OCI-LY7 (cell line): ENCODE measurements around the gene TRIP12. TPM values are rescaled to one million over a fixed set of nuclear protein-coding genes. Genes with fewer than 3 reads are reported as not detected.

Experiments used
- BruUV-seq: library from RNA; stranded (reverse); fragments of 400-500 nt; replicated peaks from 2 replicates; lab custom pipeline; 2021; lab: Mats Ljungman, UMichigan
- CTCF ChIA-PET: fragments of 300-600 bp; sonication (Branson Sonifier 250); formaldehyde crosslinking; loops from one replicate; lab custom pipeline; 2022; ENCODE audit warnings: antibody characterized with exemption; ENCODE audit not compliant: unreplicated experiment; lab: Charles Lee
- POLR2A ChIA-PET: fragments of 300-600 bp; sonication (Branson Sonifier 250); formaldehyde crosslinking; loops from one replicate; lab custom pipeline; 2022; ENCODE audit warnings: antibody characterized with exemption; lab: Charles Lee
- DNase-seq: peaks from one replicate; pipeline ENCODE4 v3.0.0-alpha.2; 2015; ENCODE audit warnings: low spot score
- H2AFZ ChIP-seq: fragments of 200-600 bp; sonication (generic), shearing (Covaris generic); 2 replicates; pipeline ENCODE4 v1.6.1; 2014; ENCODE audit warnings: mild to moderate bottlenecking, antibody characterized with exemption, low read length, moderate library complexity
- H3K27ac ChIP-seq: fragments of 200-600 bp; sonication (generic); 2 replicates; pipeline ENCODE4 v1.5.1; 2014; ENCODE audit warnings: mixed run types, low read depth, mild to moderate bottlenecking, moderate library complexity, low read length, inconsistent platforms; ENCODE audit not compliant: poor library complexity, severe bottlenecking
- H3K36me3 ChIP-seq: fragments of 200-600 bp; sonication (generic); 2 replicates; pipeline ENCODE4 v1.6.1; 2014; ENCODE audit warnings: mild to moderate bottlenecking, antibody characterized with exemption, low read length, moderate library complexity, mixed read lengths; ENCODE audit not compliant: insufficient read depth
- H3K4me1 ChIP-seq: fragments of 200-600 bp; sonication (generic); 2 replicates; pipeline ENCODE4 v1.5.1; 2014; ENCODE audit warnings: mild to moderate bottlenecking, low read length; ENCODE audit not compliant: insufficient read depth, poor library complexity, severe bottlenecking
- H3K4me2 ChIP-seq: fragments of 200-600 bp; sonication (generic); 2 replicates; pipeline ENCODE4 v1.6.1; 2014; ENCODE audit warnings: mild to moderate bottlenecking, low read length
- H3K4me3 ChIP-seq: fragments of 200-600 bp; sonication (generic); 2 replicates; pipeline ENCODE4 v1.5.1; 2014; ENCODE audit warnings: mild to moderate bottlenecking, low read depth, low read length; ENCODE audit not compliant: poor library complexity, severe bottlenecking
- H3K79me2 ChIP-seq: fragments of 200-600 bp; sonication (generic); 2 replicates; pipeline ENCODE4 v1.6.1; 2016; ENCODE audit warnings: low read depth, mild to moderate bottlenecking, low read length, moderate library complexity, mixed read lengths; ENCODE audit not compliant: insufficient read depth
- H3K9me2 ChIP-seq: fragments of 200-600 bp; sonication (generic); 2 replicates; pipeline ENCODE4 v1.6.1; 2016; ENCODE audit warnings: mild to moderate bottlenecking, low read length, mixed read lengths; ENCODE audit not compliant: insufficient read depth
- H3K9me3 ChIP-seq: fragments of 200-600 bp; sonication (generic); 2 replicates; pipeline ENCODE4 v1.6.1; 2014; ENCODE audit warnings: mild to moderate bottlenecking, mixed run types, low read length, mixed read lengths
- H4K20me1 ChIP-seq: fragments of 200-600 bp; sonication (generic); 2 replicates; pipeline ENCODE4 v1.6.1; 2014; ENCODE audit warnings: mild to moderate bottlenecking, antibody characterized with exemption, low read length, moderate library complexity, mixed read lengths; ENCODE audit not compliant: insufficient read depth
- CTCF ChIP-seq: fragments of 200-600 bp; sonication (generic); conservative IDR thresholded peaks from 2 replicates; pipeline ENCODE4 v1.5.1; 2014; ENCODE audit warnings: mild to moderate bottlenecking, antibody characterized with exemption, low read length, moderate library complexity, mixed read lengths
- EZH2phosphoT487 ChIP-seq: fragments of 200-600 bp; sonication (generic); IDR thresholded peaks from 2 replicates; pipeline ENCODE4 v1.6.1; 2018; ENCODE audit warnings: low read depth, borderline replicate concordance, mild to moderate bottlenecking, mixed run types, antibody characterized with exemption, low read length, moderate library complexity, mixed read lengths
- intact Hi-C: fragments of 100-400 bp; cut with micrococcal nuclease; formaldehyde crosslinking; loops from one replicate; pipeline ENCODE4 v1.10.0; 2022; ENCODE audit not compliant: unreplicated experiment
- total RNA-seq, 2 experiments: library from RNA; depleted of rRNA in 1 of 2; stranded (reverse); fragments of >200 nt in 1 of 2; shearing (Covaris generic) in 1 of 2; gene quantifications; 2 replicates each; pipeline ENCODE4 v1.2.3, GENCODE V29; 2014 to 2022

TRIP12 gene
- total RNA-seq, 2 experiments from 2014 or later = 80.0 to 185 TPM

DNA sequence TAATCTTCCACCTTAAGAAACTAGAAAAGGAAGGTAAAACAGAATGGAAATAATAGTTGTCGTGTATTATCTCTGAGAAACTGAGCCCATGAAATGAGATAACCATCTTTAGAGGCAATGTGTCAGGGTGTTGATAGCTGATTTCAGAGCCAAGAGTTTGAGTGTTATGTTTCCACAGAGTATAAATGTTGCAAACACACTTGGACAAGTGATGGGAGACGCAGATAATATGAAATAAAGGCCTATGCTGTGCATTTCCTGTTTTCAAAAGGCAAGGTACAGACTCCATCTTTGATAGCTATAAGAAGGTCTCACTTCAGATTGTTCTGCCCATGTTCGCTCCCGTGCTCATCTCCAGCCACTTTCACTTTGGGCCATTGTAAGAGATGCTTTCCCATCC, 181.5 kb downstream of the TRIP12 start:
- no peak overlapping the region for H3K4me2 ChIP-seq
- POLR2A ChIA-PET = interaction anchor here (0.6 to 0.9 kb wide), 2 partner anchors 49 to 708 kb away, joined by 3 to 4 read pairs; no protein-coding TSS in a partner anchor
- H3K36me3 ChIP-seq = no peaks in the 10 kb centered on the region
- no peak overlapping the region for H3K27ac ChIP-seq
- H3K9me2 ChIP-seq = no peaks in the 10 kb centered on the region
- CTCF ChIA-PET = no interaction called here
- peaks cover 20% of the 10 kb centered on the region; the same call in 1 of the 2 replicates for H3K9me3 ChIP-seq
- BruUV-seq = no TSS peak
- DNase-seq = no peak
- H2AFZ ChIP-seq = no peak overlapping the region
- H3K4me1 ChIP-seq = no peaks in the 10 kb centered on the region
- no peaks in the 10 kb centered on the region for H3K79me2 ChIP-seq
- TF ChIP-seq EZH2phosphoT487 (no peak), CTCF (no peak)
- H4K20me1 ChIP-seq = no peaks in the 10 kb centered on the region
- intact Hi-C loops = no loop called here
- no peak overlapping the region for H3K4me3 ChIP-seq

GRCh38 chr2:229738024-229738625, 183.7 kb downstream of the TRIP12 start:
- Histone ChIP-seq H3K36me3 (no peaks in the 10 kb centered on the region), H4K20me1 (no peaks in the 10 kb centered on the region), H3K79me2 (no peaks in the 10 kb centered on the region), H3K9me3 (peaks cover 20% of the 10 kb centered on the region; the same call in 1 of the 2 replicates), H3K4me2 (no peak overlapping the region), H3K9me2 (no peaks in the 10 kb centered on the region), H2AFZ (no peak overlapping the region), H3K4me3 (no peak overlapping the region), H3K4me1 (no peaks in the 10 kb centered on the region), H3K27ac (no peak overlapping the region)
- DNase-seq = no peak
- intact Hi-C loops = no loop called here
- no TSS peak for BruUV-seq
- POLR2A ChIA-PET = interaction anchor here (0.6 kb wide), 1 partner anchor 1505 kb away, joined by 3 read pairs; no protein-coding TSS in a partner anchor
- TF ChIP-seq CTCF (no peak), EZH2phosphoT487 (no peak)
- CTCF ChIA-PET = no interaction called here

DNA sequence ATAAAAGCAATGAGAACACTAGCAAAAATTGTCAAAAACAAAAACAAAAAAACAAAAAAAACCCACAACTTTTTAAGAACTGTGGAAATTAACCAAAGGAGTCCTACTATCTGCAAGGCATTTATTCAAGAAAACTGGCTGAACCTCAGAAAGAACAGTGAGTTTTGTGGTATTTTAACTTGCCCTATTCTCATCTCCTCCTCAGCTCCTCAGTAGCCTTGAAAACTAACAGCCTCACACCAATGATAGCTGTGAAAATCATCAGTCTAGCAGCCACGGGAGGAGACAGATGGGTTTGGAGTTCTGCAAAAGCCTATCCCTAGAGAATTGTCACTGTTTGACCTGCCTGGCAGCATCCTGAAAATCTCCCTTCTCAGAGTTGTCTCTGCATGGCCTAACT, 187.4 kb downstream of the TRIP12 start:
- ChIA-PET CTCF (no interaction called here), POLR2A (no interaction called here)
- Histone ChIP-seq H3K4me3 (no peak overlapping the region), H3K9me3 (peaks cover 20% of the 10 kb centered on the region; the same call in 1 of the 2 replicates), H4K20me1 (no peaks in the 10 kb centered on the region), H2AFZ (no peak overlapping the region), H3K4me2 (no peak overlapping the region), H3K4me1 (no peaks in the 10 kb centered on the region), H3K79me2 (no peaks in the 10 kb centered on the region), H3K36me3 (no peaks in the 10 kb centered on the region), H3K27ac (no peak overlapping the region), H3K9me2 (no peaks in the 10 kb centered on the region)
- DNase-seq = no peak
- BruUV-seq = no TSS peak
- intact Hi-C loops = no loop called here
- TF ChIP-seq CTCF (no peak), EZH2phosphoT487 (no peak)
